Activated CD8-positive, alpha-beta memory T cell treated with anti-CD3 and anti-CD28 coated beads, Interleukin-2, amount 50 U/mL, for 24 hours (primary cell): ENCODE data around the gene SF1.

ENCODE experiments used
- DNase-seq: peaks from one replicate; pipeline ENCODE4 v3.0.0-alpha.2; 2020; ENCODE audit errors: extremely low read depth

Gene SF1

GRCh38 chr11:64745189-64745520 lies 33.2 kb downstream of the SF1 start:
- DNase-seq, result no peak

GRCh38 chr11:64744544-64745188 lies 33.7 kb downstream of the SF1 start:
- no peak for DNase-seq

GRCh38 chr11:64743591-64744543 lies 34.5 kb downstream of the SF1 start, which contains the start of gene RASGRP2:
TSS of gene RASGRP2 (minus strand) at chr11:64744142. CDS start at chr11:64742866, 1,276 bp downstream.
- no peak for DNase-seq

- no peak for DNase-seq
These were observed 35.3 kb downstream of the SF1 start for GRCh38 chr11:64742889-64743590.

GRCh38 chr11:64742087-64742888 lies 36.1 kb downstream of the SF1 start:
- no peak for DNase-seq

- DNase-seq, result no peak
These were observed 36.8 kb downstream of the SF1 start for GRCh38 chr11:64741375-64742086.

GRCh38 chr11:64739871-64740270 lies 38.5 kb downstream of the SF1 start:
- DNase-seq, result no peak

- no peak for DNase-seq
These were observed 41.7 kb downstream of the SF1 start for GRCh38 chr11:64736654-64737053.

GRCh38 chr11:64735725-64736259 lies 42.5 kb downstream of the SF1 start:
- DNase-seq, result no peak

GRCh38 chr11:64734811-64735724 lies 43.3 kb downstream of the SF1 start:
- DNase-seq, result no peak

GRCh38 chr11:64731601-64732000 lies 46.7 kb downstream of the SF1 start:
- DNase-seq, result no peak

GRCh38 chr11:64729851-64730382 lies 48.4 kb downstream of the SF1 start:
- no peak for DNase-seq

GRCh38 chr11:64728757-64729365 lies 49.5 kb downstream of the SF1 start:
- DNase-seq, result no peak

- DNase-seq, result no peak
These were observed 51.3 kb downstream of the SF1 start for GRCh38 chr11:64726867-64727530.

- DNase-seq, result no peak
These were observed 52.1 kb downstream of the SF1 start for GRCh38 chr11:64726211-64726641.

- DNase-seq, result no peak
These were observed 53.3 kb downstream of the SF1 start for GRCh38 chr11:64724863-64725532.
